Measurements from ENCODE around the gene INPP4A. TPM values are rescaled to one million over a fixed set of nuclear protein-coding genes. Genes with fewer than 3 reads are reported as not detected.

Gene INPP4A
- total and polyA plus RNA-seq, 10 of the 15 experiments (the other 5 are each of a cell fraction or from before 2014, with no cell fraction given) = 4.7 to 62.3 (median 36.9) TPM

DNA sequence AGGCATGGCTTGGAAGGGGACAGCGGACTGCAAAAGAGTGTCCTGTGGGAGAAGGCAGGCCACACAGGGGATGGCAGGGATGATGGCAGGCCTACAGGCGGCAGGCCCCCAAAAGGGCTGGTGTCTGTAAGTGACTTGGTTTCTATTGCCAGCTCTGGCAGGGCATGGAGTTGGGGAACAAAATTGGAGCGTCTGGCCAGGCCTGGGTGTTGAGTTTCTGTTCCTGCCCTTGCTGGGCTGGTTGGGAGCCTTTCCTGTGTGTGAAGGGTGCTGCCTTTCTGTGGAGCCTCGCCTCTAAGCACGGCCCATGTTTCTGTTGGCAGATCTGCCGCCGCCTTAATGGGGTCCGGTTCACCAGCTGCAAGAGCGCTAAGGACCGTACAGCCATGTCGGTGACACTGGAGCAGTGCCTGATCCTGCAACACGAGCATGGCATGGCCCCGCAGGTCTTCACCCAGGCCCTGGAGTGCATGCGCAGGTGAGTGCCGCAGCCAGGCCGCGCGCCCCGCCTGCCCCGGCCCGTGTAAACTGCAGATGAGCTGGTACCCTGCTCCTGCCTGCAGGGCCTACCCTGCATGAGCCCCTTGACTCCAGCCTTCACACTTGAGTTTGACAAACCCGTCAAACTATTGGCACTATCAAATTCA lies 132.1 kb downstream of the INPP4A start (continued):
- TF ChIP-seq, protein P1, sequence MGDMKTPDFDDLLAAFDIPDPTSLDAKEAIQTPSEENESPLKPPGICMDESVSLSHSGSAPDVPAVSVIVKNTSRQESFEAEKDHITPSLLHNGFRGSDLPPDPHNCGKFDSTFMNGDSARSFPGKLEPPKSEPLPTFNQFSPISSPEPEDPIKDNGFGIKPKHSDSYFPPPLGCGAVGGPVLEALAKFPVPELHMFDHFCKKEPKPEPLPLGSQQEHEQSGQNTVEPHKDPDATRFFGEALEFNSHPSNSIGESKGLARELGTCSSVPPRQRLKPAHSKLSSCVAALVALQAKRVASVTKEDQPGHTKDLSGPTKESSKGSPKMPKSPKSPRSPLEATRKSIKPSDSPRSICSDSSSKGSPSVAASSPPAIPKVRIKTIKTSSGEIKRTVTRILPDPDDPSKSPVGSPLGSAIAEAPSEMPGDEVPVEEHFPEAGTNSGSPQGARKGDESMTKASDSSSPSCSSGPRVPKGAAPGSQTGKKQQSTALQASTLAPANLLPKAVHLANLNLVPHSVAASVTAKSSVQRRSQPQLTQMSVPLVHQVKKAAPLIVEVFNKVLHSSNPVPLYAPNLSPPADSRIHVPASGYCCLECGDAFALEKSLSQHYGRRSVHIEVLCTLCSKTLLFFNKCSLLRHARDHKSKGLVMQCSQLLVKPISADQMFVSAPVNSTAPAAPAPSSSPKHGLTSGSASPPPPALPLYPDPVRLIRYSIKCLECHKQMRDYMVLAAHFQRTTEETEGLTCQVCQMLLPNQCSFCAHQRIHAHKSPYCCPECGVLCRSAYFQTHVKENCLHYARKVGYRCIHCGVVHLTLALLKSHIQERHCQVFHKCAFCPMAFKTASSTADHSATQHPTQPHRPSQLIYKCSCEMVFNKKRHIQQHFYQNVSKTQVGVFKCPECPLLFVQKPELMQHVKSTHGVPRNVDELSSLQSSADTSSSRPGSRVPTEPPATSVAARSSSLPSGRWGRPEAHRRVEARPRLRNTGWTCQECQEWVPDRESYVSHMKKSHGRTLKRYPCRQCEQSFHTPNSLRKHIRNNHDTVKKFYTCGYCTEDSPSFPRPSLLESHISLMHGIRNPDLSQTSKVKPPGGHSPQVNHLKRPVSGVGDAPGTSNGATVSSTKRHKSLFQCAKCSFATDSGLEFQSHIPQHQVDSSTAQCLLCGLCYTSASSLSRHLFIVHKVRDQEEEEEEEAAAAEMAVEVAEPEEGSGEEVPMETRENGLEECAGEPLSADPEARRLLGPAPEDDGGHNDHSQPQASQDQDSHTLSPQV (IDR thresholded peaks at IDR 0.05) = no peak
- TF ChIP-seq POLR2A (IDR thresholded peaks at IDR 0.05; ENCODE audit: low read depth, low read length) (no peak; the same call in 1 of the 2 replicates), FOXK2 (IDR thresholded peaks at IDR 0.05) (no peak)

DNA sequence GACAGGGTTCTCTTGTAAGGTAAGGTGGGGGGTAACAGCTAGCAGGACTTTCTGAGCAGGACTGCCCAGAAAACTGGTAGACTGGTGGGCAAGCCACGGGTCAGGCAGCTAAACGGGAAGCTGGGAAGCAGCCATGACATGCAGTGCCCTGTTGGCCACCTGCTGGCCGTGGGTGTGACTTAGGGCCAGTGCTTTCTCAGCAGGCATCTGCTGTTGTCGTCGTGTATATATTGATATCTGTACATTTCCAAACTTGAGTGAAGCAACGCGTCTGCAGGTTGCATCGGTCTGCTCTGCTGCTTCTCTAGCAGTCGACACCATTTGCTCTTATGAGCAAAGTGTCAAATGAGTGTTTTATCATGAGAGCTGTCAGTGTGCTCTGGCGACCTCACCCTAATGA lies 132.7 kb downstream of the INPP4A start:
- DNase-seq (ENCODE audit: low read depth, low spot score) = no peak
- SMC1A ChIA-PET (ENCODE audit: uncharacterized antibody, unreplicated experiment) = no interaction called here
- Histone ChIP-seq H3K36me3 (ENCODE audit: control insufficient read depth in 2 of 2, insufficient read depth in 2 of 2, low read length in 1 of 2) (peaks cover 30 to 35% of the 10 kb centered on the region in 2 experiments), H4K20me1 (ENCODE audit: control insufficient read depth, insufficient read depth) (no peaks in the 10 kb centered on the region), H3K4me1 (ENCODE audit: control insufficient read depth, insufficient read depth, low read length) (peaks cover 8% of the 10 kb centered on the region; the same call in 1 of the 2 replicates), H3K4me3 (no peak overlapping the region), H3K27me3 (replicated peaks in 1 of 2; ENCODE audit: control insufficient read depth in 2 of 2, insufficient read depth in 2 of 2, low read length in 1 of 2) (no peaks in the 10 kb centered on the region), H3K27ac (ENCODE audit: control insufficient read depth, insufficient read depth) (no peak overlapping the region), H3K9me3 (replicated peaks; ENCODE audit: control insufficient read depth, insufficient read depth, low read length) (no peaks in the 10 kb centered on the region), H2AFZ (ENCODE audit: control insufficient read depth, low read depth, low read length) (no peak overlapping the region), H3K79me2 (ENCODE audit: control insufficient read depth, insufficient read depth, low read length) (no peaks in the 10 kb centered on the region), H3K9ac (ENCODE audit: control insufficient read depth, insufficient read depth, low read length) (no peak overlapping the region), H3K4me2 (ENCODE audit: control insufficient read depth, insufficient read depth) (no peak overlapping the region)
- ATAC-seq = no peak
- 83% methylated on average over 10 of the region's 10 CpGs for WGBS (ENCODE audit: insufficient coverage, insufficient replicate concordance, low lambda C conversion rate, missing lambda C conversion rate)
- RAD21 ChIA-PET (ENCODE audit: unreplicated experiment) = interaction anchor here (0.5 kb wide), 1 partner anchor 134 kb away, joined by 3 read pairs; no protein-coding TSS in a partner anchor
- CTCF ChIA-PET = interaction anchor here (1.0 to 1.7 kb wide), 2 partner anchors 8 to 489 kb away, joined by 3 to 6 read pairs; no protein-coding TSS in a partner anchor
- POLR2A ChIA-PET = interaction anchor here (0.6 kb wide), 1 partner anchor 628 kb away, joined by 9 read pairs; no protein-coding TSS in a partner anchor
- FAIRE-seq = no peak
- in situ Hi-C loops (cut with MboI) (no loop called here), intact Hi-C loops (cut with micrococcal nuclease; ENCODE audit: unreplicated experiment) (no loop called here)
- no TSS peak for BruUV-seq (replicated peaks)
- TF ChIP-seq JUNB (IDR thresholded peaks at IDR 0.05) (no peak), TBL1XR1 (IDR thresholded peaks at IDR 0.05; ENCODE audit: low read depth, low read length) (no peak), SRF (IDR thresholded peaks at IDR 0.05; ENCODE audit: low read depth in 2 of 2, low read length in 2 of 2) (no peak), NFYA (IDR thresholded peaks at IDR 0.05; ENCODE audit: borderline replicate concordance, low read depth, low read length) (no peak), RBBP5 (conservative IDR thresholded peaks at IDR 0.05) (no peak), ATF7 (IDR thresholded peaks at IDR 0.05; ENCODE audit: low read depth) (no peak), TCF12 (IDR thresholded peaks at IDR 0.05; ENCODE audit: low read depth, low read length) (no peak), KLF5 (IDR thresholded peaks at IDR 0.05; ENCODE audit: partially characterized antibody) (no peak), EZH2 (IDR thresholded peaks at IDR 0.05; ENCODE audit: borderline replicate concordance, control insufficient read depth, low read depth, low read length) (no peak)
- TF ChIP-seq, protein P2, sequence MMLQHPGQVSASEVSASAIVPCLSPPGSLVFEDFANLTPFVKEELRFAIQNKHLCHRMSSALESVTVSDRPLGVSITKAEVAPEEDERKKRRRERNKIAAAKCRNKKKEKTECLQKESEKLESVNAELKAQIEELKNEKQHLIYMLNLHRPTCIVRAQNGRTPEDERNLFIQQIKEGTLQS (IDR thresholded peaks at IDR 0.05; ENCODE audit: borderline replicate concordance, extremely low read depth, low read depth, low read length) = no peak
- TF ChIP-seq, protein P3, sequence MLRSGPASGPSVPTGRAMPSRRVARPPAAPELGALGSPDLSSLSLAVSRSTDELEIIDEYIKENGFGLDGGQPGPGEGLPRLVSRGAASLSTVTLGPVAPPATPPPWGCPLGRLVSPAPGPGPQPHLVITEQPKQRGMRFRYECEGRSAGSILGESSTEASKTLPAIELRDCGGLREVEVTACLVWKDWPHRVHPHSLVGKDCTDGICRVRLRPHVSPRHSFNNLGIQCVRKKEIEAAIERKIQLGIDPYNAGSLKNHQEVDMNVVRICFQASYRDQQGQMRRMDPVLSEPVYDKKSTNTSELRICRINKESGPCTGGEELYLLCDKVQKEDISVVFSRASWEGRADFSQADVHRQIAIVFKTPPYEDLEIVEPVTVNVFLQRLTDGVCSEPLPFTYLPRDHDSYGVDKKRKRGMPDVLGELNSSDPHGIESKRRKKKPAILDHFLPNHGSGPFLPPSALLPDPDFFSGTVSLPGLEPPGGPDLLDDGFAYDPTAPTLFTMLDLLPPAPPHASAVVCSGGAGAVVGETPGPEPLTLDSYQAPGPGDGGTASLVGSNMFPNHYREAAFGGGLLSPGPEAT (IDR thresholded peaks at IDR 0.05; ENCODE audit: low read depth) = no peak
- TF ChIP-seq, protein P4, sequence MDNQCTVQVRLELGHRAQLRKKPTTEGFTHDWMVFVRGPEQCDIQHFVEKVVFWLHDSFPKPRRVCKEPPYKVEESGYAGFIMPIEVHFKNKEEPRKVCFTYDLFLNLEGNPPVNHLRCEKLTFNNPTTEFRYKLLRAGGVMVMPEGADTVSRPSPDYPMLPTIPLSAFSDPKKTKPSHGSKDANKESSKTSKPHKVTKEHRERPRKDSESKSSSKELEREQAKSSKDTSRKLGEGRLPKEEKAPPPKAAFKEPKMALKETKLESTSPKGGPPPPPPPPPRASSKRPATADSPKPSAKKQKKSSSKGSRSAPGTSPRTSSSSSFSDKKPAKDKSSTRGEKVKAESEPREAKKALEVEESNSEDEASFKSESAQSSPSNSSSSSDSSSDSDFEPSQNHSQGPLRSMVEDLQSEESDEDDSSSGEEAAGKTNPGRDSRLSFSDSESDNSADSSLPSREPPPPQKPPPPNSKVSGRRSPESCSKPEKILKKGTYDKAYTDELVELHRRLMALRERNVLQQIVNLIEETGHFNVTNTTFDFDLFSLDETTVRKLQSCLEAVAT (IDR thresholded peaks at IDR 0.05) = no peak

Data from GM12878 (cell line).